ENCODE measurements around the gene ACTR1A.
A peak's percentile ranks its signal among the peaks of the same experiment; 100 is the strongest.
"Not testable (repeated sequence)": the region's sequence is repeated elsewhere in the genome, so short reads cannot be mapped to it uniquely, and the experiment has no call there.

Gene ACTR1A

GRCh38 chr10:102502337-102503151 is at the start of gene ACTR1A:
Gene ACTR1A, minus strand, starts transcription at chr10:102502712. Its CDS starts 65 bp downstream, at chr10:102502647.
- peak; percentile 98 for DNase-seq

GRCh38 chr10:102550636-102551210 is 48.2 kb upstream of the ACTR1A start:
- no peak for DNase-seq

- no peak for DNase-seq
These were observed 47.0 kb upstream of the ACTR1A start for GRCh38 chr10:102549549-102549948.

- DNase-seq: no peak
These were observed 44.3 kb upstream of the ACTR1A start for GRCh38 chr10:102546606-102547320.

GRCh38 chr10:102545997-102546396 is 43.5 kb upstream of the ACTR1A start:
- DNase-seq: no peak

- DNase-seq: no peak
These were observed 42.9 kb upstream of the ACTR1A start for GRCh38 chr10:102545265-102545871.

- DNase-seq: no peak
These were observed 40.4 kb upstream of the ACTR1A start for GRCh38 chr10:102542800-102543418.

GRCh38 chr10:102540023-102540422 is 37.5 kb upstream of the ACTR1A start:
- DNase-seq: peak; percentile 1

GRCh38 chr10:102538811-102539210 is 36.3 kb upstream of the ACTR1A start:
- no peak for DNase-seq

GRCh38 chr10:102537948-102538347 is 35.4 kb upstream of the ACTR1A start:
- no peak for DNase-seq

GRCh38 chr10:102537367-102537766 is 34.9 kb upstream of the ACTR1A start:
- no peak for DNase-seq

GRCh38 chr10:102535481-102536147 is 33.1 kb upstream of the ACTR1A start:
- no peak for DNase-seq

- DNase-seq: not testable (repeated sequence)
These were observed 32.5 kb upstream of the ACTR1A start for GRCh38 chr10:102534966-102535365.

- no peak for DNase-seq
These were observed 31.8 kb upstream of the ACTR1A start for GRCh38 chr10:102534333-102534732.

- no peak for DNase-seq
These were observed 25.0 kb upstream of the ACTR1A start for GRCh38 chr10:102527546-102527945.

- DNase-seq: no peak
These were observed 22.2 kb upstream of the ACTR1A start for GRCh38 chr10:102524746-102525145.

- no peak for DNase-seq
These were observed 20.9 kb upstream of the ACTR1A start for GRCh38 chr10:102523250-102524029.

GRCh38 chr10:102522874-102523249 is 20.4 kb upstream of the ACTR1A start:
- no peak for DNase-seq

GRCh38 chr10:102519246-102519825 is 16.8 kb upstream of the ACTR1A start:
- DNase-seq: no peak

- no peak for DNase-seq
These were observed 15.0 kb upstream of the ACTR1A start for GRCh38 chr10:102517553-102517952.

GRCh38 chr10:102515724-102516123 is 13.2 kb upstream of the ACTR1A start:
- DNase-seq: no peak

All from NCI-H1694 (cell line).